Stimulated activated CD8-positive, alpha-beta memory T cell treated with anti-CD3 and anti-CD28 coated beads, Interleukin-4, amount 100 ng/mL, for 1 hour (primary cell): ENCODE data around the gene MT1M.

Experiments used
- DNase-seq, 2 donors: peaks; one replicate each; pipeline ENCODE4 v3.0.0-alpha.2; 2020; ENCODE audit warnings: low read depth in 2 of 2, low spot score in 1 of 2

The MT1M gene

GRCh38 chr16:56628486-56629350, 3.7 kb upstream of the MT1M start:
- DNase-seq, result no peak

- DNase-seq, result no peak
Observed at GRCh38 chr16:56629531-56629930, 2.9 kb upstream of the MT1M start.

GRCh38 chr16:56630134-56630533, 2.3 kb upstream of the MT1M start:
- DNase-seq, result no peak

GRCh38 chr16:56631197-56631596, 1.3 kb upstream of the MT1M start:
- no peak for DNase-seq

- DNase-seq, result no peak
Observed at GRCh38 chr16:56631832-56632155, 665 bp upstream of the MT1M start.

GRCh38 chr16:56632848-56633365, 448 bp downstream of the MT1M start:
- no peak for DNase-seq

GRCh38 chr16:56633535-56633934, 1.1 kb downstream of the MT1M start:
- no peak for DNase-seq

- no peak for DNase-seq
Observed at GRCh38 chr16:56634715-56635440, 2.4 kb downstream of the MT1M start.

GRCh38 chr16:56635441-56635967, 3.0 kb downstream of the MT1M start:
- no peak for DNase-seq

GRCh38 chr16:56636616-56637413, 4.4 kb downstream of the MT1M start:
- no peak for DNase-seq

- no peak for DNase-seq
Observed at GRCh38 chr16:56637814-56638750, 5.6 kb downstream of the MT1M start, which contains the start of gene MT1A. TSS of gene MT1A (plus strand) at chr16:56638666. CDS start at chr16:56638739, 73 bp downstream.

GRCh38 chr16:56639045-56639444, 6.6 kb downstream of the MT1M start:
- no peak for DNase-seq

GRCh38 chr16:56640076-56640475, 7.6 kb downstream of the MT1M start:
- DNase-seq, result no peak

- no peak for DNase-seq
Observed at GRCh38 chr16:56641166-56641565, 8.7 kb downstream of the MT1M start.

GRCh38 chr16:56643080-56643778, 10.8 kb downstream of the MT1M start:
- DNase-seq, result peak; percentile 42

- DNase-seq, result no peak
Observed at GRCh38 chr16:56643833-56644232, 11.4 kb downstream of the MT1M start.

GRCh38 chr16:56645311-56645710, 12.9 kb downstream of the MT1M start:
- no peak for DNase-seq

- DNase-seq, result no peak
Observed at GRCh38 chr16:56645838-56646237, 13.4 kb downstream of the MT1M start.

GRCh38 chr16:56647641-56648431, 15.4 kb downstream of the MT1M start:
- DNase-seq, result no peak
